Suprapubic skin (tissue), 4 donors: ENCODE measurements around the gene HTATIP2.

ENCODE experiments used
- CTCF ChIP-seq, 2 donors: fragments of 200-600 bp in 1 of 2; fragments of 450-650 bp in 1 of 2; sonication (generic) in 1 of 2; IDR thresholded peaks; one replicate each; pipeline ENCODE4 v1.5.1; 2016 to 2019; ENCODE audit warnings: antibody characterized with exemption in 2 of 2, mild to moderate bottlenecking in 1 of 2, moderate library complexity in 1 of 2
- POLR2A ChIP-seq, 2 donors: fragments of 450-650 bp; IDR thresholded peaks; one replicate each; pipeline ENCODE4 v1.6.1; 2017; ENCODE audit warnings: antibody characterized with exemption in 2 of 2, mild to moderate bottlenecking in 2 of 2, moderate library complexity in 2 of 2
- POLR2AphosphoS5 ChIP-seq, 3 donors: sonication (generic); formaldehyde crosslinking; IDR thresholded peaks; one replicate each; pipeline ENCODE4 v1.6.1; 2017; ENCODE audit warnings: antibody characterized with exemption in 3 of 3

- TF ChIP-seq CTCF (IDR thresholded peaks at IDR 0.05) (no peak), POLR2A (IDR thresholded peaks at IDR 0.05) (no peak), POLR2AphosphoS5 (IDR thresholded peaks at IDR 0.05) (no peak)
Observed at GRCh38 chr11:20417771-20418170, 54.3 kb downstream of the HTATIP2 start.
